Body of pancreas (tissue), 4 donors: Measurements from ENCODE around the gene DNMT3A. TPM values are rescaled to one million over a fixed set of nuclear protein-coding genes. Genes with fewer than 3 reads are reported as not detected.

Experiments
- ATAC-seq: fragments of 150-250 bp; one replicate; pipeline ENCODE4 v1.9.1; 2016
- DNase-seq, 4 donors: peaks; one replicate each; pipeline ENCODE4 v3.0.0-alpha.2; 2019
- H3K27ac ChIP-seq, 4 donors: fragments of 200-600 bp; sonication (generic); 1 replicate in 3 of 4; 2 replicates in 1 of 4; pipeline versions ENCODE4 v1.5.1 to v1.6.1; 2016 to 2019; ENCODE audit warnings: mild to moderate bottlenecking in 1 of 4, mixed read lengths in 1 of 4, moderate library complexity in 1 of 4
- H3K27me3 ChIP-seq, 2 donors: fragments of 200-600 bp; sonication (generic); one replicate each; pipeline ENCODE4 v1.6.0; 2016; ENCODE audit warnings: mild to moderate bottlenecking in 1 of 2
- H3K36me3 ChIP-seq, 2 donors: fragments of 200-600 bp; sonication (generic); replicated peaks in 1 of 2; 2 replicates each; pipeline ENCODE4 v1.5.1; 2016; ENCODE audit warnings: low read depth in 2 of 2; ENCODE audit not compliant: insufficient read depth in 1 of 2
- H3K4me1 ChIP-seq: fragments of 200-600 bp; sonication (generic); one replicate; pipeline ENCODE4 v1.6.0; 2016
- H3K4me3 ChIP-seq, 2 donors: fragments of 200-600 bp; sonication (generic); 1 replicate in 1 of 2; 2 replicates in 1 of 2; pipeline ENCODE4 v1.5.1; 2016 to 2019
- H3K9me3 ChIP-seq, 3 donors: fragments of 200-600 bp; sonication (generic); 1 replicate in 2 of 3; 2 replicates in 1 of 3; pipeline ENCODE4 v1.5.1; 2016
- POLR2A ChIP-seq, 3 donors: fragments of 450-650 bp; IDR thresholded peaks; one replicate each; pipeline ENCODE4 v1.6.1; 2016; ENCODE audit warnings: antibody characterized with exemption in 3 of 3, mild to moderate bottlenecking in 2 of 3
- WGBS, 2 donors: methylation state at CpG; one replicate each; pipeline ENCODE4 v1.1.5; 2017; 5-methylcytosine and 5-hydroxymethylcytosine counted together
- intact Hi-C: fragments of 100-400 bp; cut with DNase I; formaldehyde crosslinking; loops from one replicate; pipeline ENCODE4 v1.15.1; 2023
- total RNA-seq, 2 donors: library from RNA; depleted of rRNA; stranded (reverse); fragments of >200 nt; gene quantifications; one replicate each; pipeline ENCODE4 v1.1.0, GENCODE V29; 2016
- TF ChIP-seq, protein P1 (sequence below), 7 experiments: fragments of 450-650 bp in 4 of 7; fragments of 200-600 bp in 3 of 7; sonication (generic) in 3 of 7; IDR thresholded peaks; one replicate each; pipeline ENCODE4 v1.5.1; 2016 to 2019; ENCODE audit warnings: antibody characterized with exemption in 7 of 7

DNMT3A gene
- total RNA-seq, 2 donors from 2014 or later = 18.7 to 27.4 TPM

DNA sequence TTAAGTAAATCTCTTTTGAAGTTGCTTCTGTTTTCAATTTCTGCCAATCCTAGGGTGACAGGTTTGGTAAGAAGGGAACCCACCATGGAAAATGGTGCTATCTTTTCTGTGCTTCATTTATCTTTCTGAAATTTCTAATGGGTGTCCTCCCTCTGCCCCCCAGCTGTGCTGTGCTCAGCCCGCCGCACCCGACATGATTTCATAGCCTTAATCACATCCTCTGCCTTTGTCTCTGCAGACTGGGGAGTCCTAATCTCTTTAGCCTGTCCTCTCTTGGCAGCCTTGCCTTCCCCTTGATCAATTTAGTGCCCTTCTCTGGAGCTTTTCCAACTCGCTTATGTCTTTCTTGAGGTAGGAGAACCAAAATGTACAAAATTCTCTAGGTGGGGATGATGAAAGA is 49.3 kb downstream of the DNMT3A start:
- no peak for ATAC-seq
- TF ChIP-seq, protein P1, sequence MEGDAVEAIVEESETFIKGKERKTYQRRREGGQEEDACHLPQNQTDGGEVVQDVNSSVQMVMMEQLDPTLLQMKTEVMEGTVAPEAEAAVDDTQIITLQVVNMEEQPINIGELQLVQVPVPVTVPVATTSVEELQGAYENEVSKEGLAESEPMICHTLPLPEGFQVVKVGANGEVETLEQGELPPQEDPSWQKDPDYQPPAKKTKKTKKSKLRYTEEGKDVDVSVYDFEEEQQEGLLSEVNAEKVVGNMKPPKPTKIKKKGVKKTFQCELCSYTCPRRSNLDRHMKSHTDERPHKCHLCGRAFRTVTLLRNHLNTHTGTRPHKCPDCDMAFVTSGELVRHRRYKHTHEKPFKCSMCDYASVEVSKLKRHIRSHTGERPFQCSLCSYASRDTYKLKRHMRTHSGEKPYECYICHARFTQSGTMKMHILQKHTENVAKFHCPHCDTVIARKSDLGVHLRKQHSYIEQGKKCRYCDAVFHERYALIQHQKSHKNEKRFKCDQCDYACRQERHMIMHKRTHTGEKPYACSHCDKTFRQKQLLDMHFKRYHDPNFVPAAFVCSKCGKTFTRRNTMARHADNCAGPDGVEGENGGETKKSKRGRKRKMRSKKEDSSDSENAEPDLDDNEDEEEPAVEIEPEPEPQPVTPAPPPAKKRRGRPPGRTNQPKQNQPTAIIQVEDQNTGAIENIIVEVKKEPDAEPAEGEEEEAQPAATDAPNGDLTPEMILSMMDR (IDR thresholded peaks at IDR 0.05) = no peak
- no peak for TF ChIP-seq POLR2A (IDR thresholded peaks at IDR 0.05)
- Histone ChIP-seq H3K27ac (no peak overlapping the region), H3K36me3 (no peaks in the 10 kb centered on the region), H3K9me3 (no peaks in the 10 kb centered on the region), H3K27me3 (no peaks in the 10 kb centered on the region), H3K4me1 (peaks cover 18% of the 10 kb centered on the region), H3K4me3 (no peak overlapping the region)
- DNase-seq = no peak
- intact Hi-C loops = no loop called here
- 90 to 91% methylated on average over 4 of the region's 4 CpGs for WGBS, 2 donors

DNA sequence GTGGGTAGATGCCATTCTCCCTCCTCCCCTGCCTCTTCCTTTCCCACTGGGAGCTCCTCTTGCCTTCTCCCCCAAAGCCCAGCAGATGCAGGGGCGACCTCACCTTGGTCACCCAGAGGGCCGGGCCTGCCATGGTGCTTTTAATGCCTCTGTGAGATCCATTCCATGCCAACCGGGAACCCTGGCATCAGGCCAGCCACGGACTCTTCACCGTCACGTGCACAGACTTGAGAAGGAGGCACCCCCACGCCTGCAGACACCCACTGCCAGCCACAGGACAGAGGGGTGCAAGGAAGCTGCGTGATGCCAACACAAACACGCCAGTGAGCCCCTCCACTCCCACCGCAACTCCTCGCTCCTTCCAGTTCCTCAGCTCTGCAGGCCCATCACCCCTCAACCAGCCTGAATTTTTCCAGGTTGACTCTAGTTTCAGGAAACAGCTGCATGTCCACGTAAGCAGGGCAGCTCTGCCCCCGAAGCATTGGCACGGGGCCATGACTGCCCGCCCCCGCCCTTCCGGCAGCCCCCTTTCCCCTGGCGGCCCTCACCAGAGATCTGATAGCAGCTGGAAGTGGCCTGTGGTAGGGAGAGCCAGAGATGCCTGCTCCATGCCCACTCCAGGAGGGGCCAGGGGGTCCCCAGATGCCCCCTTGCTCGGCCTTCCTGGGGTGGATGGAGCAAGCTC is 50.8 kb downstream of the DNMT3A start:
- TF ChIP-seq, protein P1 (IDR thresholded peaks at IDR 0.05) = no peak
- TF ChIP-seq POLR2A (IDR thresholded peaks at IDR 0.05) = no peak
- DNase-seq (peak in 1 of 4 donors; percentile 26), ATAC-seq (no peak)
- peaks cover 18% of the 10 kb centered on the region for H3K4me1 ChIP-seq
- 64 to 75% methylated on average over 15 to 19 of the region's 19 CpGs for WGBS, 2 donors
- no peak overlapping the region for H3K27ac ChIP-seq
- no peaks in the 10 kb centered on the region for H3K36me3 ChIP-seq
- no peaks in the 10 kb centered on the region for H3K27me3 ChIP-seq
- H3K9me3 ChIP-seq = no peaks in the 10 kb centered on the region
- H3K4me3 ChIP-seq = no peak overlapping the region
- intact Hi-C loops = no loop called here

DNA sequence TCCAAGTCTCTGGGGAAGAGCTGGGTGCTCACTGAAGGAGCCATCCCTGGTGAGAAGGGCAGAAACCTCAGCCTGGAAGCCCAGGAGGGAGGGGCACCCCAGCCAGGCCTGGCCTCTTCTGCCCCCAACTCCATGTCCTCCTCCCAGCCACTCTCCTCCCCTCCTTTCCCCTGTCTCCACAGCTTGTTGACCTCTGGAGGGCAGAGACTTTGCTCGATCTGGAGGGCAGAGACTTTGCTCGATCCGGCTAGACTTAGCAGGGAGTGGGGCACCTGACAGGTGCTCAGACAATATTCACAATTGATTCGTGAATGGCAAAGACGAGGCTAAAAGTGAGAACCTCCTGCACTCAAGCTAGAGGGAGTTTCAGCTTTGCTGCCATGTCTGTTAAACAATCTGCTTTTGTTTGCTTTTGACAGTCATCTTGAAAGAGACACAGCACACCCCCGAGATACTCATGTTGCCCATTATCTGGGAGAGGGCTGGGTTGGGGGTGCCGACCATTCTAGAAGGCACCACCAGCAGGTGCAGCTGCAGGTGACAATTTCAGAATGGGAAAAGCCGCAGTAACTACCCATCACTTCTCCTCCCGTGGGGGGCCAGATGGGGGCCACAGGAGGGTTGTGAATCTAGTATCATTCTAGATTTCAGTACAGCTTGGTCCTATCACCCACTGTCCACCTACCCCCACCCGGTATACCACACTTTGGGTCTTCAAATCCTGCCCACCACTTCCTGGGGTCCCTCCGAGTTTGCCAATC is 54.8 kb downstream of the DNMT3A start:
- Histone ChIP-seq H3K36me3 (no peaks in the 10 kb centered on the region), H3K4me3 (no peak overlapping the region), H3K27ac (no peak overlapping the region), H3K27me3 (no peaks in the 10 kb centered on the region), H3K9me3 (no peaks in the 10 kb centered on the region), H3K4me1 (peaks cover 3% of the 10 kb centered on the region)
- WGBS, 2 donors = 85% methylated on average over 11 of the region's 11 CpGs
- DNase-seq (no peak), ATAC-seq (no peak)
- intact Hi-C loops = no loop called here
- TF ChIP-seq, protein P1 (IDR thresholded peaks at IDR 0.05) = no peak
- TF ChIP-seq POLR2A (IDR thresholded peaks at IDR 0.05) = no peak

DNA sequence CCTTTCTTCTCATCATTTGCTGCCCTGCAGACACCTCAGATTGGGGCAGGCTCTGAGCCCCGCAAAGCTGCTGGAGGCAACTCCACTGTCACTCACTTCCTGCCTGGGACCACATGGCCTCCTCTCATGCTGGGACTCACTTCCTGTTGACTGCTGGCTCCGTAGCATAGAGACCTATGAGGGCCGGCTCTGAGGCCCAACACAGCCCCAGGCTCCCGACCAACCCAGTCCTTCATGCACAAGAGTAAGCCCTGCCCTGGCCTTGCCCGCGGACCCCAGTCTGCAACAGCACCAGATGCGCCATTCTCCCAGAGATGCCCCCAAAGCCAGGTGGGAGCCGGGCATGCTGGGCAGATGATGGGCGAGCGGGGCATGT is 55.7 kb downstream of the DNMT3A start:
- H3K27ac ChIP-seq = peak overlapping the region in 1 of 4 donors; percentile 17
- no peak for ATAC-seq
- H3K36me3 ChIP-seq = no peaks in the 10 kb centered on the region
- peaks cover 9% of the 10 kb centered on the region for H3K4me1 ChIP-seq
- DNase-seq = peak in 1 of 4 donors; percentile 48
- no peaks in the 10 kb centered on the region for H3K9me3 ChIP-seq
- H3K4me3 ChIP-seq = no peak overlapping the region
- H3K27me3 ChIP-seq = no peaks in the 10 kb centered on the region
- TF ChIP-seq, protein P1 (IDR thresholded peaks at IDR 0.05) = no peak
- no peak for TF ChIP-seq POLR2A (IDR thresholded peaks at IDR 0.05)
- 66 to 95% methylated on average over 8 to 10 of the region's 10 CpGs for WGBS, 2 donors
- intact Hi-C loops = no loop called here
